Measurements from ENCODE around the gene KIF25. TPM values are rescaled to one million over a fixed set of nuclear protein-coding genes. Genes with fewer than 3 reads are reported as not detected.

The KIF25 gene
- total RNA-seq, 2 experiments from 2014 or later = not detected

- CTCF ChIA-PET = no interaction called here
- Mint-ChIP-seq H3K4me3 (no peak overlapping the region), H3K36me3 (ENCODE audit: low read depth) (no peaks in the 10 kb centered on the region), H3K4me1 (ENCODE audit: low read depth) (no peaks in the 10 kb centered on the region), H3K27ac (no peak overlapping the region), H3K27me3 (no peaks in the 10 kb centered on the region), H3K9me3 (peaks cover 2% of the 10 kb centered on the region)
- ATAC-seq = no peak
- TF ChIP-seq, protein P1, sequence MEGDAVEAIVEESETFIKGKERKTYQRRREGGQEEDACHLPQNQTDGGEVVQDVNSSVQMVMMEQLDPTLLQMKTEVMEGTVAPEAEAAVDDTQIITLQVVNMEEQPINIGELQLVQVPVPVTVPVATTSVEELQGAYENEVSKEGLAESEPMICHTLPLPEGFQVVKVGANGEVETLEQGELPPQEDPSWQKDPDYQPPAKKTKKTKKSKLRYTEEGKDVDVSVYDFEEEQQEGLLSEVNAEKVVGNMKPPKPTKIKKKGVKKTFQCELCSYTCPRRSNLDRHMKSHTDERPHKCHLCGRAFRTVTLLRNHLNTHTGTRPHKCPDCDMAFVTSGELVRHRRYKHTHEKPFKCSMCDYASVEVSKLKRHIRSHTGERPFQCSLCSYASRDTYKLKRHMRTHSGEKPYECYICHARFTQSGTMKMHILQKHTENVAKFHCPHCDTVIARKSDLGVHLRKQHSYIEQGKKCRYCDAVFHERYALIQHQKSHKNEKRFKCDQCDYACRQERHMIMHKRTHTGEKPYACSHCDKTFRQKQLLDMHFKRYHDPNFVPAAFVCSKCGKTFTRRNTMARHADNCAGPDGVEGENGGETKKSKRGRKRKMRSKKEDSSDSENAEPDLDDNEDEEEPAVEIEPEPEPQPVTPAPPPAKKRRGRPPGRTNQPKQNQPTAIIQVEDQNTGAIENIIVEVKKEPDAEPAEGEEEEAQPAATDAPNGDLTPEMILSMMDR (IDR thresholded peaks at IDR 0.05) = no peak
- intact Hi-C loops (cut with micrococcal nuclease) = no loop called here
- POLR2A ChIA-PET = no interaction called here
- no peak for DNase-seq
These were observed 7.5 kb downstream of the KIF25 start for GRCh38 chr6:168004945-168005344.

DNA sequence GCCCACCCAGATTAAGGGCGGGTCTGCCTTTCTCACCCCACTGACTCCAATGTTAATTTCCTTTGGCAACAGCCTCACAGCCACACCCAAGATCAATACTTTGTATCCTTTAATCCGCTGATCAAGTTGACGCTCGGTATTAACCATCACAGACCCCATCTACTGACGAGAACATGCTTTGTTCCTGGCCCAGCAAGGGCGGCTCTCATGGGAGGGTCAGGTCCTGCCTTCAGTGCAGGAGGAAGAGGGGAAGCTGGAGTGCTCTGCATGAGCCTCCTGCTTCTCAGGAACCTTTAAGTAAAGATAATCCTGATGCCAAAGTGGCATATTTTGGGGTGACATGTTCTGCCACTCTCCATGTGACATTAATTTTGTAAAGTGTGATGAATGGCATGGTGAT, 8.3 kb downstream of the KIF25 start:
- Mint-ChIP-seq H3K27me3 (no peaks in the 10 kb centered on the region), H3K27ac (no peak overlapping the region), H3K4me3 (no peak overlapping the region), H3K36me3 (ENCODE audit: low read depth) (no peaks in the 10 kb centered on the region), H3K9me3 (peaks cover 7% of the 10 kb centered on the region), H3K4me1 (ENCODE audit: low read depth) (no peaks in the 10 kb centered on the region)
- intact Hi-C loops (cut with micrococcal nuclease) = no loop called here
- TF ChIP-seq, protein P1 (IDR thresholded peaks at IDR 0.05) = no peak
- POLR2A ChIA-PET = no interaction called here
- DNase-seq (no peak), ATAC-seq (no peak)
- CTCF ChIA-PET = no interaction called here

DNA sequence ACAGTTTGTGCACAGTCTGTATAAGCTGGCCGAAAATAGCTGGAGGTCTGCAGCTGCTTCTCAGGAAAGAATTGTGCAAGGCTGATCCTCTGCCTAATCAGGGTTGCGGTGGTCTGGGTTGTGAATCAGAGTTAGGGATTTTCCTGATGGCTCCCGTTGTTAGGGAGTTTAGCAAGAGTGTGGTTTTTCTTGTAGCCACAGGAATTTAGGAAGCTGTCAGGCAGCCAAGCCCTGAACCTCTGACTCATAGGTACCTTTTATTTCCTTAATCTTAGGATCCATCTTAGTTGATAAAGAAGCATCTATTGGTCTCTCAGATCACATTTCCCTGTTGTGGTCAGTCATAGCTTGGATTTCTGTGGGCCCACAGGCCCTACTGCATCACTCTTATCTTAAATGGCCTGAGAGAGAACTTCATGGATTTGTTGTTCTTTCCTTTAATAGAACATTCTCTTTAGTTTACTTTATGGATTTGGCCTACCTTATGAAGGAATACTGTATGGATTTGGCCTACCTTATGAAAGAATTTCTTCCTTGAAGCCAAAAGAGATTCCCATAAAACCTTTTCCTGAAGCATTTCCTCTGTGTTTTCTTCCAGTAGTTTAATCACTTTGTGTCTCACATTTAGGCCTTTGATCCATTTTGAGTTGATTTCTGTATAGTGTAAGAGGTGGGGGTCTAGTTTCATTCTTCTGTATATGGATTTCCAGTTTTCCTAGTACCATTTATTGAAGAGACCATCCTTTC, 10.3 kb downstream of the KIF25 start:
- ATAC-seq = no peak
- H3K4me1 Mint-ChIP-seq (ENCODE audit: low read depth) = no peaks in the 10 kb centered on the region

GRCh38 chr6:168009331-168009730, 11.9 kb downstream of the KIF25 start:
- ChIA-PET POLR2A (no interaction called here), CTCF (no interaction called here)
- intact Hi-C loops (cut with micrococcal nuclease) = no loop called here
- ATAC-seq (no peak), DNase-seq (no peak)
- H3K27ac Mint-ChIP-seq = no peak overlapping the region
- H3K36me3 Mint-ChIP-seq (ENCODE audit: low read depth) = peaks cover 2% of the 10 kb centered on the region
- no peak overlapping the region for H3K4me3 Mint-ChIP-seq
- no peaks in the 10 kb centered on the region for H3K27me3 Mint-ChIP-seq
- H3K9me3 Mint-ChIP-seq = peaks cover 19% of the 10 kb centered on the region
- TF ChIP-seq, protein P1 (IDR thresholded peaks at IDR 0.05) = no peak
- H3K4me1 Mint-ChIP-seq (ENCODE audit: low read depth) = no peaks in the 10 kb centered on the region

More for the DNA sequence above, 10.3 kb downstream of the KIF25 start:
- intact Hi-C loops (cut with micrococcal nuclease) = no loop called here
- ChIA-PET CTCF (no interaction called here), POLR2A (no interaction called here)
- no peak for DNase-seq
- TF ChIP-seq, protein P1 (IDR thresholded peaks at IDR 0.05) = no peak
- no peak overlapping the region for H3K27ac Mint-ChIP-seq
- H3K9me3 Mint-ChIP-seq = peaks cover 19% of the 10 kb centered on the region
- H3K4me3 Mint-ChIP-seq = no peak overlapping the region
- H3K36me3 Mint-ChIP-seq (ENCODE audit: low read depth) = peaks cover 2% of the 10 kb centered on the region
- no peaks in the 10 kb centered on the region for H3K27me3 Mint-ChIP-seq

DNA sequence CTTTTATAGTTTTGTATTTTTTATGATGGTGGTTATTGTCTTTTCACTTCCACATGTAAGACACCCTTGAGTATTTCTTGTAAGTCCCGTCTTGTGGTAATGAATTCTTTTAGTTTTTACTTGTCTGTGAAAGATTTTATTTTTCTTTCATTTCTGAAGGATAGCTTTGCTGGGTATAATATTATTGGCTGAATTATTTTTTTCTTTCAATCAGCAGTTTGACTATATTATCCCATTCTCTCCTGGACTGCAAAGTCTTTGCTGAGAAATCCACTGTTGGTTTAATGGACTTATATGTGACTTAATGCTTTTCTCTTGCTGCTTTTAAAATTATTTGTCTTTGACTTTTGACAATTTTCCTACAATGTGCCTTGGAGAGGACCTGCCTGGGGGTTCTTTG, 13.8 kb downstream of the KIF25 start:
- Mint-ChIP-seq H3K4me1 (ENCODE audit: low read depth) (no peaks in the 10 kb centered on the region), H3K9me3 (peaks cover 19% of the 10 kb centered on the region), H3K27me3 (peaks cover 5% of the 10 kb centered on the region), H3K27ac (no peak overlapping the region), H3K36me3 (ENCODE audit: low read depth) (peaks cover 2% of the 10 kb centered on the region), H3K4me3 (no peak overlapping the region)
- POLR2A ChIA-PET = no interaction called here
- TF ChIP-seq, protein P1 (IDR thresholded peaks at IDR 0.05) = no peak
- CTCF ChIA-PET = no interaction called here
- ATAC-seq = no peak
- no peak for DNase-seq
- intact Hi-C loops (cut with micrococcal nuclease) = no loop called here

Data from activated CD8-positive, alpha-beta T cell treated with anti-CD3 and anti-CD28 coated beads for 36 hours (primary cell).